H9 (cell line): ENCODE results near the gene ARHGAP26. TPM values are rescaled to one million over a fixed set of nuclear protein-coding genes. Genes with fewer than 3 reads are reported as not detected.

Source experiments
- DNase-seq: peaks from one replicate; pipeline ENCODE4 v3.0.0-alpha.2; 2017
- H2AFZ ChIP-seq: one replicate; pipeline ENCODE4 v1.6.1; 2013; ENCODE audit warnings: mild to moderate bottlenecking, low read length, control low read depth, moderate library complexity
- H2AK5ac ChIP-seq: 2 replicates; pipeline ENCODE4 v1.6.1; 2013; ENCODE audit warnings: low read length, control low read depth, mixed read lengths; ENCODE audit not compliant: insufficient read length
- H2BK120ac ChIP-seq: one replicate; pipeline ENCODE4 v1.6.1; 2013; ENCODE audit warnings: low read depth, mild to moderate bottlenecking, low read length, control low read depth, inconsistent platforms; ENCODE audit not compliant: poor library complexity, severe bottlenecking
- H2BK12ac ChIP-seq: 2 replicates; pipeline ENCODE4 v1.6.1; 2013; ENCODE audit warnings: low read length, control low read depth, mixed read lengths, low read depth; ENCODE audit not compliant: insufficient read length
- H2BK15ac ChIP-seq: 2 replicates; pipeline ENCODE4 v1.6.1; 2013; ENCODE audit warnings: low read depth, low read length, control low read depth
- H2BK20ac ChIP-seq: one replicate; pipeline ENCODE4 v1.6.1; 2013; ENCODE audit warnings: low read depth, mild to moderate bottlenecking, low read length, control low read depth, inconsistent platforms; ENCODE audit not compliant: poor library complexity, severe bottlenecking
- H2BK5ac ChIP-seq: 2 replicates; pipeline ENCODE4 v1.6.1; 2013; ENCODE audit warnings: low read length, control low read depth, mixed read lengths; ENCODE audit not compliant: insufficient read length
- H3K14ac ChIP-seq: 2 replicates; pipeline ENCODE4 v1.6.1; 2013; ENCODE audit warnings: low read length, control low read depth; ENCODE audit not compliant: insufficient read depth
- H3K18ac ChIP-seq: 2 replicates; pipeline ENCODE4 v1.6.1; 2013; ENCODE audit warnings: low read depth, mild to moderate bottlenecking, mixed read lengths, low read length, control low read depth; ENCODE audit not compliant: insufficient read length
- H3K23ac ChIP-seq: 2 replicates; pipeline ENCODE4 v1.6.1; 2013; ENCODE audit warnings: low read length, control low read depth, mixed read lengths, low read depth; ENCODE audit not compliant: insufficient read length
- H3K23me2 ChIP-seq: 2 replicates; pipeline ENCODE4 v1.6.1; 2013; ENCODE audit warnings: low read depth, mild to moderate bottlenecking, mixed read lengths, low read length, control low read depth; ENCODE audit not compliant: insufficient read length, poor library complexity, severe bottlenecking
- H3K27ac ChIP-seq: 2 replicates; pipeline ENCODE4 v1.5.1; 2013; ENCODE audit warnings: low read length, control low read depth, mixed read lengths, low read depth; ENCODE audit not compliant: insufficient read length
- H3K27me3 ChIP-seq: 2 replicates; pipeline ENCODE4 v1.6.1; 2013; ENCODE audit warnings: low read length, control low read depth, inconsistent platforms; ENCODE audit not compliant: insufficient read depth
- H3K4ac ChIP-seq: 2 replicates; pipeline ENCODE4 v1.6.1; 2013; ENCODE audit warnings: low read depth, mild to moderate bottlenecking, control low read depth, inconsistent platforms, low read length, moderate library complexity
- H3K4me1 ChIP-seq: 2 replicates; pipeline ENCODE4 v1.6.1; 2013; ENCODE audit warnings: low read length, control low read depth, inconsistent platforms; ENCODE audit not compliant: insufficient read depth
- H3K4me2 ChIP-seq: 2 replicates; pipeline ENCODE4 v1.6.1; 2013; ENCODE audit warnings: low read length, control low read depth, mixed read lengths; ENCODE audit not compliant: insufficient read length, insufficient read depth
- H3K56ac ChIP-seq: 2 replicates; pipeline ENCODE4 v1.6.1; 2013; ENCODE audit warnings: low read depth, mild to moderate bottlenecking, mixed read lengths, low read length, control low read depth; ENCODE audit not compliant: insufficient read length
- H3K79me1 ChIP-seq: 2 replicates; pipeline ENCODE4 v1.6.1; 2013; ENCODE audit warnings: low read depth, mild to moderate bottlenecking, moderate library complexity, low read length, control low read depth, inconsistent platforms; ENCODE audit not compliant: insufficient read depth, poor library complexity, severe bottlenecking
- H3K79me2 ChIP-seq: 2 replicates; pipeline ENCODE4 v1.6.1; 2013; ENCODE audit warnings: low read length, control low read depth, inconsistent platforms; ENCODE audit not compliant: insufficient read depth
- H3K9ac ChIP-seq: 2 replicates; pipeline ENCODE4 v1.6.1; 2013; ENCODE audit warnings: low read length, control low read depth, mixed read lengths; ENCODE audit not compliant: insufficient read length; ENCODE audit errors: extremely low read depth
- H3K9me3 ChIP-seq: one replicate; pipeline ENCODE4 v1.6.1; 2013; ENCODE audit warnings: low read depth, low read length, inconsistent platforms; ENCODE audit not compliant: control insufficient read depth
- H3T11ph ChIP-seq: one replicate; pipeline ENCODE4 v1.6.1; 2013; ENCODE audit warnings: mild to moderate bottlenecking, low read length, control low read depth, inconsistent platforms
- H4K20me1 ChIP-seq: one replicate; pipeline ENCODE4 v1.6.1; 2013; ENCODE audit not compliant: control insufficient read depth, insufficient read length, insufficient read depth
- H4K5ac ChIP-seq: 2 replicates; pipeline ENCODE4 v1.6.1; 2013; ENCODE audit warnings: low read depth, mild to moderate bottlenecking, mixed read lengths, low read length, control low read depth; ENCODE audit not compliant: insufficient read length
- H4K8ac ChIP-seq: replicated peaks from 2 replicates; pipeline ENCODE4 v1.6.1; 2013; ENCODE audit warnings: low read length, control low read depth, mixed read lengths, low read depth; ENCODE audit not compliant: insufficient read length
- H4K91ac ChIP-seq: 2 replicates; pipeline ENCODE4 v1.6.1; 2013; ENCODE audit warnings: low read depth, mild to moderate bottlenecking, moderate library complexity, mixed read lengths, low read length, control low read depth; ENCODE audit not compliant: insufficient read length
- H3K27ac Mint-ChIP-seq, 3 experiments: 2 replicates in 2 of 3; 3 replicates in 1 of 3; pipeline ENCODE4 v1.8.0; 2020 to 2021; ENCODE audit warnings: mixed read lengths in 3 of 3, mild to moderate bottlenecking in 1 of 3, moderate library complexity in 1 of 3
- H3K27me3 Mint-ChIP-seq: 2 replicates; pipeline ENCODE4 v1.8.0; 2021; ENCODE audit warnings: low read depth, mild to moderate bottlenecking, moderate library complexity, mixed read lengths
- H3K36me3 Mint-ChIP-seq, 3 experiments: 2 replicates in 2 of 3; 3 replicates in 1 of 3; pipeline ENCODE4 v1.8.0; 2020 to 2021; ENCODE audit warnings: low read depth in 3 of 3, mixed read lengths in 3 of 3; ENCODE audit not compliant: insufficient read depth in 1 of 3
- H3K4me1 Mint-ChIP-seq, 2 experiments: 2 replicates each; pipeline ENCODE4 v1.8.0; 2020; ENCODE audit warnings: mixed read lengths in 2 of 2
- H3K4me3 Mint-ChIP-seq, 2 experiments: 2 replicates in 1 of 2; 3 replicates in 1 of 2; pipeline ENCODE4 v1.8.0; 2020 to 2021; ENCODE audit warnings: mild to moderate bottlenecking in 2 of 2, mixed read lengths in 2 of 2, moderate library complexity in 1 of 2
- H3K9me3 Mint-ChIP-seq, 2 experiments: 2 replicates in 1 of 2; 3 replicates in 1 of 2; pipeline ENCODE4 v1.8.0; 2020; ENCODE audit warnings: mild to moderate bottlenecking in 2 of 2, mixed read lengths in 2 of 2, moderate library complexity in 1 of 2
- CTCF ChIP-seq: fragments of 200-600 bp; sonication (generic); conservative IDR thresholded peaks from 3 replicates; pipeline ENCODE4 v1.8.0; 2021; ENCODE audit warnings: antibody characterized with exemption, mild to moderate bottlenecking
- WGBS: extraction: QIAGEN DNeasy Blood & Tissue Kit; methylation state at CpG from one replicate; pipeline ENCODE4 v1.1.7; 2013; ENCODE audit warnings: missing lambda C conversion rate, low lambda C conversion rate, mixed read lengths; ENCODE audit not compliant: insufficient read length; ENCODE audit errors: extremely low coverage; 5-methylcytosine and 5-hydroxymethylcytosine counted together
- total RNA-seq: library from RNA; stranded (reverse); gene quantifications from 2 replicates; pipeline ENCODE4 v1.2.1, GENCODE V29; 2021

The ARHGAP26 gene
- total RNA-seq, 1 experiment from 2014 or later: 13.8 TPM

- no peak overlapping the region for H4K5ac ChIP-seq
- H3K36me3 Mint-ChIP-seq: peaks cover 2 to 30% (median 24%) of the 10 kb centered on the region in 3 experiments
- no peak for DNase-seq
- H3K9me3 ChIP-seq: no peaks in the 10 kb centered on the region
- no peaks in the 10 kb centered on the region for H3K27me3 ChIP-seq
- H3K4me1 ChIP-seq: no peaks in the 10 kb centered on the region
- H3K23me2 ChIP-seq: no peaks in the 10 kb centered on the region
- no peaks in the 10 kb centered on the region for H3K4me1 Mint-ChIP-seq
- H3K79me2 ChIP-seq: no peaks in the 10 kb centered on the region
- H3K27ac Mint-ChIP-seq: no peak overlapping the region
- H2AK5ac ChIP-seq: no peak overlapping the region
- H3K9me3 Mint-ChIP-seq: peaks cover 27 to 36% of the 10 kb centered on the region in 2 experiments
- no peak overlapping the region for H3K18ac ChIP-seq
- H2BK5ac ChIP-seq: no peak overlapping the region
- H3K4me2 ChIP-seq: no peak overlapping the region
- H3K9ac ChIP-seq: no peak overlapping the region
- no peak overlapping the region for H4K91ac ChIP-seq
- no peak overlapping the region for H4K8ac ChIP-seq
- H3K56ac ChIP-seq: no peak overlapping the region
- H3K4ac ChIP-seq: no peak overlapping the region
- H3K27me3 Mint-ChIP-seq: no peaks in the 10 kb centered on the region
- H3K79me1 ChIP-seq: no peaks in the 10 kb centered on the region
- H2BK15ac ChIP-seq: no peak overlapping the region
- no peaks in the 10 kb centered on the region for H4K20me1 ChIP-seq
- H3T11ph ChIP-seq: no peak overlapping the region
- H3K27ac ChIP-seq: no peak overlapping the region
- H2BK12ac ChIP-seq: no peak overlapping the region
- H3K14ac ChIP-seq: no peak overlapping the region
- no peak overlapping the region for H3K23ac ChIP-seq
- H3K4me3 Mint-ChIP-seq: no peak overlapping the region
- TF ChIP-seq CTCF: no peak
- no CpG with 5 or more reads among the region's 2 CpGs for WGBS
- H2AFZ ChIP-seq: no peak overlapping the region
- no peak overlapping the region for H2BK120ac ChIP-seq
- no peak overlapping the region for H2BK20ac ChIP-seq
These were observed 497.0 kb downstream of the ARHGAP26 start for GRCh38 chr5:143267186-143267585.
